Gastroesophageal sphincter (tissue), 4 donors: ENCODE results near the gene HS3ST2. TPM values are rescaled to one million over a fixed set of nuclear protein-coding genes. Genes with fewer than 3 reads are reported as not detected.

Experiments
- ATAC-seq: fragments of 150-250 bp; one replicate; pipeline ENCODE4 v1.9.1; 2016; ENCODE audit warnings: mild to moderate bottlenecking, moderate library complexity
- H3K27ac ChIP-seq, 4 donors: fragments of 200-600 bp; sonication (generic) in 3 of 4; 1 replicate in 3 of 4; 2 replicates in 1 of 4; pipeline ENCODE4 v1.5.1; 2016 to 2019
- H3K27me3 ChIP-seq: fragments of 200-600 bp; sonication (generic); one replicate; pipeline ENCODE4 v1.5.1; 2019
- H3K36me3 ChIP-seq, 2 donors: fragments of 200-600 bp; sonication (generic); one replicate each; pipeline ENCODE4 v1.5.1; 2019; ENCODE audit warnings: control low read depth in 1 of 2
- H3K4me1 ChIP-seq, 3 donors: fragments of 200-600 bp; sonication (generic); 1 replicate in 2 of 3; 2 replicates in 1 of 3; pipeline ENCODE4 v1.5.1; 2016 to 2019; ENCODE audit warnings: control low read depth in 2 of 3
- H3K4me3 ChIP-seq, 2 donors: fragments of 200-600 bp; sonication (generic); one replicate each; pipeline ENCODE4 v1.5.1; 2019; ENCODE audit warnings: mild to moderate bottlenecking in 1 of 2, moderate library complexity in 1 of 2
- H3K9me3 ChIP-seq, 3 donors: fragments of 200-600 bp; sonication (generic); one replicate each; pipeline ENCODE4 v1.5.1; 2017 to 2019; ENCODE audit warnings: control low read depth in 2 of 3
- EP300 ChIP-seq: sonication (generic); formaldehyde crosslinking; IDR thresholded peaks from one replicate; pipeline ENCODE4 v1.6.1; 2017; ENCODE audit warnings: antibody characterized with exemption, mild to moderate bottlenecking
- POLR2A ChIP-seq, 2 donors: fragments of 450-650 bp; IDR thresholded peaks; one replicate each; pipeline ENCODE4 v1.6.1; 2017; ENCODE audit warnings: antibody characterized with exemption in 2 of 2, mild to moderate bottlenecking in 2 of 2, moderate library complexity in 1 of 2
- POLR2AphosphoS5 ChIP-seq: sonication (generic); formaldehyde crosslinking; IDR thresholded peaks from one replicate; pipeline ENCODE4 v1.6.1; 2017; ENCODE audit warnings: antibody characterized with exemption
- WGBS, 2 donors: methylation state at CpG; one replicate each; pipeline ENCODE4 v1.1.5; 2018; ENCODE audit warnings: low coverage in 1 of 2; 5-methylcytosine and 5-hydroxymethylcytosine counted together
- total RNA-seq, 4 donors: library from RNA; depleted of rRNA; stranded (reverse); fragments of >200 nt; gene quantifications; one replicate each; pipeline ENCODE4 v1.1.0, GENCODE V29; 2016
- TF ChIP-seq, protein P1 (sequence below), 4 experiments: fragments of 200-600 bp in 2 of 4; fragments of 450-650 bp in 2 of 4; sonication (generic) in 1 of 4; IDR thresholded peaks; one replicate each; pipeline ENCODE4 v1.5.1; 2017 to 2019; ENCODE audit warnings: antibody characterized with exemption in 4 of 4, mild to moderate bottlenecking in 2 of 4, moderate library complexity in 2 of 4

Gene HS3ST2
- total RNA-seq, 4 donors from 2014 or later = 0.66 to 2.0 (median 1.7) TPM

DNA sequence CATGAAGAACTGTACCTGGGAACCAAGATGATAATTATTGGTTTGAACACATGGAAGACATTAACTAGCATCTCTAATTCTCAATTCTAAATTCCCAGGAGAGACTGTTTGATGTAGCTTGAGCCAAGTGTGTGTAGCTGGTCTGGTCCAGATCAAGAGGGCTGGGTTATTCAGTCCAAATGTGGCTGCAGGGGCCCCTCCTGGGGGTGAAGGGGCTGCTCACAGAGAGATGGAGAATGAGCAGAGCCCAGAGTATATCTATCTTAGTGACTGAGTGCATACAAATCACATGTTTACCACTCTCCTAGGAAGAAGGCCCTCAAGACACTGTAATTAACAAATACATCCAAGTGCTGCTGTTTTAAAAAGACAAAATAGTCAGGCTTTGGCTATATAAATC, 50.4 kb downstream of the HS3ST2 start:
- no peak for TF ChIP-seq POLR2A (IDR thresholded peaks at IDR 0.05)
- TF ChIP-seq, protein P1, sequence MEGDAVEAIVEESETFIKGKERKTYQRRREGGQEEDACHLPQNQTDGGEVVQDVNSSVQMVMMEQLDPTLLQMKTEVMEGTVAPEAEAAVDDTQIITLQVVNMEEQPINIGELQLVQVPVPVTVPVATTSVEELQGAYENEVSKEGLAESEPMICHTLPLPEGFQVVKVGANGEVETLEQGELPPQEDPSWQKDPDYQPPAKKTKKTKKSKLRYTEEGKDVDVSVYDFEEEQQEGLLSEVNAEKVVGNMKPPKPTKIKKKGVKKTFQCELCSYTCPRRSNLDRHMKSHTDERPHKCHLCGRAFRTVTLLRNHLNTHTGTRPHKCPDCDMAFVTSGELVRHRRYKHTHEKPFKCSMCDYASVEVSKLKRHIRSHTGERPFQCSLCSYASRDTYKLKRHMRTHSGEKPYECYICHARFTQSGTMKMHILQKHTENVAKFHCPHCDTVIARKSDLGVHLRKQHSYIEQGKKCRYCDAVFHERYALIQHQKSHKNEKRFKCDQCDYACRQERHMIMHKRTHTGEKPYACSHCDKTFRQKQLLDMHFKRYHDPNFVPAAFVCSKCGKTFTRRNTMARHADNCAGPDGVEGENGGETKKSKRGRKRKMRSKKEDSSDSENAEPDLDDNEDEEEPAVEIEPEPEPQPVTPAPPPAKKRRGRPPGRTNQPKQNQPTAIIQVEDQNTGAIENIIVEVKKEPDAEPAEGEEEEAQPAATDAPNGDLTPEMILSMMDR (IDR thresholded peaks at IDR 0.05) = no peak
- no peak for TF ChIP-seq POLR2AphosphoS5
- no peak for TF ChIP-seq EP300
- no peak overlapping the region for H3K4me3 ChIP-seq
- no peak for ATAC-seq
- H3K36me3 ChIP-seq = no peaks in the 10 kb centered on the region
- H3K27ac ChIP-seq = no peak overlapping the region
- H3K9me3 ChIP-seq = no peaks in the 10 kb centered on the region
- peaks cover 12% of the 10 kb centered on the region for H3K27me3 ChIP-seq
- no peaks in the 10 kb centered on the region for H3K4me1 ChIP-seq

DNA sequence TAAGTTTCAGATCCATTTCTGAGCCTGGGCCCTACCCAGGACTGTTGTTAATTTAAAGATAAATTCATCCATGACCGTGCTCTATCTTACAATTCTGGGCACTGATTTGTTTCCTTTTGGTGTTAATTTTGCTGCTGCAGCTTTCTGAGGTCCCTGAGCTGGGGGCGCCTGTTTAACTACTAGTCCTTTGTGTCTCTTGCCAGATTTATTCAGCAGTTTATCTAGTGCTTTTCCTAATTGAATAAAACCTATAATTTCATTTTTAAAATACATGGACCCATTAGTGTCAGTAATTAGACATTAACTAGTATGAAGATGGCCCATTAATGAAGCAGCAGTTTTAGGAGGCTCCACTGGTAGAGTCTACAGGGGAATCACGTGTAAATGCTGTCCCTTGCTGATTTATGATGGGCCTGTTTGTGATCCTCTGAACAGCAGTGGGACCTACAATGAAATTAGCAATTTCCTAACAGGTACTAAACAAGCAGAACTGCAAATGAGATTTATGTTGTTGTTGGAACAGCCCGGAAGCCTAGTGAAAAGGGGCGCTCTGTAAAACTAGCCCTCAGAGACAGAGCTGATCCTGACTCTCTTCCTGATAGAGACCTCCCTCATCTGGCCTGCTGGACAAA, 54.7 kb downstream of the HS3ST2 start:
- no peak for ATAC-seq
- Histone ChIP-seq H3K27me3 (peaks cover 5% of the 10 kb centered on the region), H3K9me3 (no peaks in the 10 kb centered on the region), H3K36me3 (no peaks in the 10 kb centered on the region), H3K4me1 (no peaks in the 10 kb centered on the region), H3K27ac (no peak overlapping the region), H3K4me3 (no peak overlapping the region)
- TF ChIP-seq EP300 = no peak
- no peak for TF ChIP-seq POLR2AphosphoS5
- TF ChIP-seq POLR2A (IDR thresholded peaks at IDR 0.05) = no peak
- TF ChIP-seq, protein P1 (IDR thresholded peaks at IDR 0.05) = no peak
- 30 to 74% methylated on average over 2 to 5 of the region's 5 CpGs for WGBS, 2 donors

DNA sequence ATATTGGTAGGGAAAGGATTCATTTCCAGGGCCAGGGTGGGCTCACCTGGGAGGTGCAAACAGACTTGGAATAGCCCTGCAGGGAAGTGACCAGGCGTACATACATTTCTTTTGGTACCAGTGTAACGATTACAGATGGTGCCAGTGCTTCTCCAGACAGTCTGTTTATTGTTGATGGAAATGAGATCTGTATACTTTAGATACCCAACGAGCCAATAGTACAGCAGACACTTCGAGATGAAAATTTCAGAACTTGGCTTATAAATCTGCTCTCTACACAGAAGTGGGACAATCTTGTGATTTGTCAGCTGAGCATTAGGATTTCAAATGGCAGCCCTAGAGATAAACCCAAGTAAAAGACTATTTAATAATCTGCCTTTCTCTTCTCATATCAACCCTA, 57.9 kb downstream of the HS3ST2 start:
- Histone ChIP-seq H3K9me3 (no peaks in the 10 kb centered on the region), H3K36me3 (no peaks in the 10 kb centered on the region), H3K27me3 (peaks cover 17% of the 10 kb centered on the region), H3K4me3 (no peak overlapping the region), H3K27ac (no peak overlapping the region), H3K4me1 (no peaks in the 10 kb centered on the region)
- TF ChIP-seq EP300 (no peak), POLR2AphosphoS5 (no peak), POLR2A (IDR thresholded peaks at IDR 0.05) (no peak)
- TF ChIP-seq, protein P1 (IDR thresholded peaks at IDR 0.05) = no peak
- 55 to 59% methylated on average over 2 to 4 of the region's 4 CpGs for WGBS, 2 donors
- ATAC-seq = no peak

DNA sequence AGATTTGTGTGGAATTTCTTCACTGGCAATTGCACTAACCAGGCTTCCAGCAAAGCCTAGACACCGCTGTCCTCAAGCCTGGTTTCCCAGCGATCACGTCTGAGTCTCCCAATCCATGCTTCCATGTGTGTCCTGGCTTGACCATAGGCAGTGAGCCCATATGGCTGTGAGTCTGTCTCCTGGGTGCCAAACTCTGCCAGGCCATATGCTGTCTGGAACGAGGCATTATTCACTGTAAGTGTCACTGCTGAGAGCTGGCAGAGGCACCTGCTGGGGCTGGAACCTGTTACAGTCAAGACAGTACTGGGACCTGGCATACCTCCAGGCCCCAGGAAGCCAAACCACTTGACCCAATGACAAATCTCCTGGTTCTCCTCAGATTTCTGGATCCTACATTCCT, 60.4 kb downstream of the HS3ST2 start:
- H3K27me3 ChIP-seq = peaks cover 43% of the 10 kb centered on the region
- TF ChIP-seq, protein P1 (IDR thresholded peaks at IDR 0.05) = no peak
- TF ChIP-seq POLR2AphosphoS5 (no peak), EP300 (no peak), POLR2A (IDR thresholded peaks at IDR 0.05) (no peak)
- no peak overlapping the region for H3K27ac ChIP-seq
- no peaks in the 10 kb centered on the region for H3K9me3 ChIP-seq
- H3K4me1 ChIP-seq = no peaks in the 10 kb centered on the region
- no peak for ATAC-seq
- no peak overlapping the region for H3K4me3 ChIP-seq
- 89% methylated on average over 4 of the region's 4 CpGs; no CpG with 5 or more reads in 1 of the 2 donors for WGBS, 2 donors
- no peaks in the 10 kb centered on the region for H3K36me3 ChIP-seq

DNA sequence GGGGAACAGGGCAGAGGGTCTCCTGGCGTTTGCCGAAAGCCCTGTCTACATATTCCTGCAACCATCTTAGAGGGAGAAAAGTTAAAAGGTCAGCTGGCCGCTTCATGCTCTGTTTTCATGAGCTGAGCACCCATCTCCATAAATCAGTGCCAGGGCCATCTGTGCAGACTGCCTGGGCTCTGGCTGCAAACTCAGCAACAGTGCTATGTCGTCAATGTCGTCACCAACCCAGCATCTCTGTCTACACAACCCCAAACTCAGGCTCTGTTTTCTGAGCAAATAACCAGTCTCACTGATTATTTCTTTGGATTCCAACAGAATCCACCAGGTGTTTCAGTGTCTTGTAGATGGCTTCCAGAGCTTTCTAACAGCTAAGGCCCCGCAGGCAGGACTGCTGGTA, 65.0 kb downstream of the HS3ST2 start:
- Histone ChIP-seq H3K27me3 (peaks cover 55% of the 10 kb centered on the region), H3K9me3 (no peaks in the 10 kb centered on the region), H3K36me3 (no peaks in the 10 kb centered on the region), H3K4me3 (no peak overlapping the region), H3K4me1 (no peaks in the 10 kb centered on the region), H3K27ac (no peak overlapping the region)
- 46 to 62% methylated on average over 3 to 6 of the region's 6 CpGs for WGBS, 2 donors
- ATAC-seq = no peak
- TF ChIP-seq POLR2A (IDR thresholded peaks at IDR 0.05) (no peak), POLR2AphosphoS5 (no peak), EP300 (no peak)
- TF ChIP-seq, protein P1 (IDR thresholded peaks at IDR 0.05) = no peak
